Bronchial epithelial cell (primary cell): ENCODE data around the gene DLGAP3. TPM values are rescaled to one million over a fixed set of nuclear protein-coding genes. Genes with fewer than 3 reads are reported as not detected.
"Not testable (repeated sequence)": the region's sequence is repeated elsewhere in the genome, so short reads cannot be mapped to it uniquely, and the experiment has no call there.

Experiments
- DNase-seq: peaks from one replicate; pipeline ENCODE4 v3.0.0-alpha.2; 2010; ENCODE audit warnings: low read depth
- FAIRE-seq: peaks from 2 replicates; lab custom pipeline; 2011; peaks lifted over from hg19 to GRCh38; lab: Jason Lieb, UNC
- H3K27me3 ChIP-seq: 2 replicates; pipeline ENCODE4 v1.5.1; 2011; ENCODE audit warnings: low read length; ENCODE audit not compliant: control insufficient read depth, insufficient read depth
- H3K36me3 ChIP-seq: 2 replicates; pipeline ENCODE4 v1.5.1; 2011; ENCODE audit warnings: low read length; ENCODE audit not compliant: control insufficient read depth, insufficient read depth
- H3K4me3 ChIP-seq: 2 replicates; pipeline ENCODE4 v1.5.1; 2011; ENCODE audit warnings: mild to moderate bottlenecking, low read depth, low read length, control low read depth
- CTCF ChIP-seq: IDR thresholded peaks from 2 replicates; pipeline ENCODE4 v1.5.1; 2011; ENCODE audit warnings: mild to moderate bottlenecking, moderate library complexity, low read length, control low read depth, inconsistent platforms; ENCODE audit not compliant: insufficient read depth, severe bottlenecking
- total RNA-seq: library from RNA; depleted of rRNA; stranded (reverse); fragments of >200 nt; gene quantifications from 2 replicates; pipeline ENCODE4 v1.2.1, GENCODE V29; 2014

The DLGAP3 gene
- total RNA-seq, 1 donor from 2014 or later = not detected

- FAIRE-seq (no peak), DNase-seq (no peak)
- H3K36me3 ChIP-seq = no peaks in the 10 kb centered on the region
- no peaks in the 10 kb centered on the region for H3K27me3 ChIP-seq
- TF ChIP-seq CTCF = no peak
- H3K4me3 ChIP-seq = no peak overlapping the region
Measured at GRCh38 chr1:34975338-34975737, 45.9 kb upstream of the DLGAP3 start.

- no peaks in the 10 kb centered on the region for H3K36me3 ChIP-seq
- TF ChIP-seq CTCF = no peak
- no peak overlapping the region for H3K4me3 ChIP-seq
- no peaks in the 10 kb centered on the region for H3K27me3 ChIP-seq
- FAIRE-seq (no peak), DNase-seq (no peak)
Measured at GRCh38 chr1:34974626-34975025, 45.2 kb upstream of the DLGAP3 start.

- TF ChIP-seq CTCF = no peak
- DNase-seq (no peak), FAIRE-seq (no peak)
- Histone ChIP-seq H3K27me3 (no peaks in the 10 kb centered on the region), H3K4me3 (no peak overlapping the region), H3K36me3 (no peaks in the 10 kb centered on the region)
Measured at GRCh38 chr1:34973326-34973725, 43.9 kb upstream of the DLGAP3 start.

GRCh38 chr1:34970829-34971228 is 41.4 kb upstream of the DLGAP3 start:
- no peaks in the 10 kb centered on the region for H3K27me3 ChIP-seq
- H3K4me3 ChIP-seq = no peak overlapping the region
- FAIRE-seq (no peak), DNase-seq (no peak)
- no peak for TF ChIP-seq CTCF
- H3K36me3 ChIP-seq = no peaks in the 10 kb centered on the region

GRCh38 chr1:34970220-34970735 is 40.8 kb upstream of the DLGAP3 start:
- FAIRE-seq (no peak), DNase-seq (no peak)
- Histone ChIP-seq H3K36me3 (no peaks in the 10 kb centered on the region), H3K27me3 (no peaks in the 10 kb centered on the region), H3K4me3 (no peak overlapping the region)
- TF ChIP-seq CTCF = no peak

- H3K36me3 ChIP-seq, DNase-seq, H3K4me3 ChIP-seq, H3K27me3 ChIP-seq, FAIRE-seq: not testable (repeated sequence)
Measured at GRCh38 chr1:34968297-34968696, 38.8 kb upstream of the DLGAP3 start.

- FAIRE-seq, H3K36me3 ChIP-seq, H3K4me3 ChIP-seq, H3K27me3 ChIP-seq, DNase-seq: not testable (repeated sequence)
Measured at GRCh38 chr1:34967672-34968071, 38.2 kb upstream of the DLGAP3 start.
